ENCODE results near the gene RNF207.

DNA sequence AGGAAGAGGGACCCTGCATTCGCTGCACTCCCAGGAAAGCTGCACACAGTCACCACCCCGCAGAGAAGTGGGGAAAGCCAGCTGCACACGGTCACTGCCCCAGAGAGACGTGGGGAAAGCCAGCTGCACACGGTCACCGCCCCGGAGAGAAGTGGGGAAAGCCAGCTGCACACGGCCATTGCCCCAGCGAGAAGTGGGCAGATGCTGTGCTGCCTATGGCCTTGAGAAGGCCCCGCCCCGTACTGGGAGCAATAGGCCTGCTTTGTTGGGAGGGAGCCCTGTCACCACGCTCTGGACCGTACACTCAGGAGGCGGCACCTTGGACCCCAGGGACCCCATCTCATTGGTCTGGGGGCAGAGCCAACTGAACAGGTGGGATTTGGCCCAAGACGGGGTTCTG, 59.2 kb downstream of the RNF207 start:
- TF ChIP-seq, protein P1, sequence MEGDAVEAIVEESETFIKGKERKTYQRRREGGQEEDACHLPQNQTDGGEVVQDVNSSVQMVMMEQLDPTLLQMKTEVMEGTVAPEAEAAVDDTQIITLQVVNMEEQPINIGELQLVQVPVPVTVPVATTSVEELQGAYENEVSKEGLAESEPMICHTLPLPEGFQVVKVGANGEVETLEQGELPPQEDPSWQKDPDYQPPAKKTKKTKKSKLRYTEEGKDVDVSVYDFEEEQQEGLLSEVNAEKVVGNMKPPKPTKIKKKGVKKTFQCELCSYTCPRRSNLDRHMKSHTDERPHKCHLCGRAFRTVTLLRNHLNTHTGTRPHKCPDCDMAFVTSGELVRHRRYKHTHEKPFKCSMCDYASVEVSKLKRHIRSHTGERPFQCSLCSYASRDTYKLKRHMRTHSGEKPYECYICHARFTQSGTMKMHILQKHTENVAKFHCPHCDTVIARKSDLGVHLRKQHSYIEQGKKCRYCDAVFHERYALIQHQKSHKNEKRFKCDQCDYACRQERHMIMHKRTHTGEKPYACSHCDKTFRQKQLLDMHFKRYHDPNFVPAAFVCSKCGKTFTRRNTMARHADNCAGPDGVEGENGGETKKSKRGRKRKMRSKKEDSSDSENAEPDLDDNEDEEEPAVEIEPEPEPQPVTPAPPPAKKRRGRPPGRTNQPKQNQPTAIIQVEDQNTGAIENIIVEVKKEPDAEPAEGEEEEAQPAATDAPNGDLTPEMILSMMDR (conservative IDR thresholded peaks at IDR 0.05), result no peak
- TF ChIP-seq EZH2 (IDR thresholded peaks at IDR 0.05; ENCODE audit: low read depth), result no peak

All from PC-9 (cell line).